DMS 273 (cell line): ENCODE data around the gene NPC2.

Source experiments
- DNase-seq: peaks from one replicate; lab custom pipeline; 2025; ENCODE audit not compliant: unreplicated experiment; lab: John Stamatoyannopoulos, UW

NPC2 gene

DNA sequence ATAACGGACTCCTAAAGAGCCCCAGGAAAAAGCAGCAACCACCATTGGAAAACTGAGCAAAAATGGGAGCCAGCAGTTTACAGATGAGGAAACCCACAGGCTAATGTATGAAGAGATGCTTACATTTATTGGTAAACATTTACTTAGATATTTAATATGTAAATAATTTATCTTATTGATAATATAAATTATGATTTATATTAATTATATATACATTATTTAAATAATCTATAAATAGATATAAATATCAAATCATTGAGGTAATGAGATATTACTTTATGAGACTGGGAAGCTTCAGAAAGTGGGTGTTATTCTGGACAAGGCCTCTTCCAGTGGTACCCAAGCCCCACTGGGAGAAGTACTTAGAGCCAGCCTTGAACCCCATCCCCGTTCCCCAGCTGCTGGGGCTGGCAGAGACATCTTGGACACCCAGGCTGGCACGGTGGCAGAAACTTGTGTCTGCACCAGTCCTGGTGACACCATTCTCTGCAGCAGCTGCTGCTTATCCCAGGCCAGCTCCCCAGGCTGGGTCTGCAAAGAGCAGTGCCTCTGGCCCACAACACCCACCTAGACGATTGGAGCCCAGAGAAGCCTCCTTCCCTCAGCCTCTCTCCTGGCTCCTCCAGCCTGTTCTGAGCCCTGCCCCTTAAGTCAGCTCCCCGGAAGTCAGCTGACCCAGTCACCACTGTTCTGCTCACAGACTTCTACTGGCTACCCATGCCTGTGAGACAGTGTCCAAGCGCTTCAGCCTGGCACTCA, 26.4 kb upstream of the NPC2 start:
- peak; percentile 36 for DNase-seq

DNA sequence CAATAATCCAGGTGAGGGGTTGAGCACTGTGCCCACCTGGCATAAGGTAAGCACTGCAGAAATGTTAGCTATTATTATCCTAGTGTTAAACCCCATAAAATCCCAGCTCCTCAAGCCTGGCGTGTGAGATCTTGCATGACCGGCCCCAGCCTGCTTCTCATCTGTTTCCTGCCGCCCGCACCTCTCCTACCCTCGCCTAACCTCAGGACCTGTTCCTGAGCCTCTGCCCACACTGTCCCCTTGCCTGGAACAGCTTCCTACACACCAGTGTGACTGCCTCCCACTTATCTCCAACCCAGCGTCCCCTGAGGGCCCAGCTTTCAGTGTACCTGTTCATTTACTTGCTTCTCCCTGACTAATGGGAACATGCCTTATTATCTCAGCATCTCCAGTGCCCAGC, 25.1 kb upstream of the NPC2 start:
- no peak for DNase-seq

GRCh38 chr14:74517731-74518130, 24.6 kb upstream of the NPC2 start:
- no peak for DNase-seq

GRCh38 chr14:74516451-74517160, 23.5 kb upstream of the NPC2 start:
- no peak for DNase-seq

DNA sequence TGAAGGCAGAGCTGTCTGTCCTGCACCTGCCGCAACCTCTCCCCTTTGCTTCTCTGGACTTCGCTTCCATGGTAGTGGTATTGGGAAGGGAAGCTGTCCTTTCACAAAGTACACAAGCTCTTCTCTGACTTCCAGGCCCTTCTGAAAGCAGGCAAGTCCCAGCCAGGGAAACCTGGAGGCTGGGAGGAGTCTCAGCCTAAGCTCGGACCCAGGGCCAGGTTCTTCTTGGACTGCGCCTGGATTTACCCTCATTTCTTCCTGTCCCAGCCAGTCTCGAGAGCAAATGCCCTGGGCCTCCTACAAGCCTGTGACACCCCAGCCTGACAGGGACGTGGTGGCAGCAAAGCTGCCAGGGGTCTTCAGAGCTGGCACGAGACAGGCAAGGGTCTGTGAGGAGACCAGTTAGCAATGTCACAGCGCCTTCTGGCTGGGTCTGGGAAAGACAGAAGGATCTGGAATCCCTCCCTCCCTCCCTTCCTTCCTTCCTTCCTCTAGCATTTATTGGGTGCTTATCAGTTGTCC, 22.8 kb upstream of the NPC2 start:
- no peak for DNase-seq

- peak; percentile 60 for DNase-seq
Observed at GRCh38 chr14:74514471-74514941, 21.4 kb upstream of the NPC2 start.

- DNase-seq: no peak
Observed at GRCh38 chr14:74511966-74512830, 19.1 kb upstream of the NPC2 start.

DNA sequence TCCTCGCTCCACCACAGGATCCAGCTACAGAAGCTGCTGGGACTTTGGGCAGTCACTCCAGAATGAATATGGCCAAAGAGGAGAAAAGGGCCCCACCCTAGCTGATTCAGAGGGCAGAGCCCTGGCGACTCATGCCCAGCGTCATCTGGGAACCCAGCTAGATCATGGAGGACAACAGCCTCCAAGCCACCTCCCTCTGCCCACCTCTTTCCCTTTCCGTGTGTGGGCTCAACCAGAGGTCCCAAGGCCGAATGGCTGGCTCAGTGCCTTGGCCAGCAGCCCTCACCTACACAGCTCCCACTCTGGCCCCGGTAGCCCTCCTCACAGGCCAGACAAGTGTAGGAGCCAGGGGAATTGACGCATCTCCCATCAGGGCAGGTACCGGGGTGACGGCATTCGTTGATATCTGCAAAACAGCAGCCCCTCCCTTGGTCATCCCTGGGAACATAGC, 17.9 kb upstream of the NPC2 start:
- DNase-seq: no peak

DNA sequence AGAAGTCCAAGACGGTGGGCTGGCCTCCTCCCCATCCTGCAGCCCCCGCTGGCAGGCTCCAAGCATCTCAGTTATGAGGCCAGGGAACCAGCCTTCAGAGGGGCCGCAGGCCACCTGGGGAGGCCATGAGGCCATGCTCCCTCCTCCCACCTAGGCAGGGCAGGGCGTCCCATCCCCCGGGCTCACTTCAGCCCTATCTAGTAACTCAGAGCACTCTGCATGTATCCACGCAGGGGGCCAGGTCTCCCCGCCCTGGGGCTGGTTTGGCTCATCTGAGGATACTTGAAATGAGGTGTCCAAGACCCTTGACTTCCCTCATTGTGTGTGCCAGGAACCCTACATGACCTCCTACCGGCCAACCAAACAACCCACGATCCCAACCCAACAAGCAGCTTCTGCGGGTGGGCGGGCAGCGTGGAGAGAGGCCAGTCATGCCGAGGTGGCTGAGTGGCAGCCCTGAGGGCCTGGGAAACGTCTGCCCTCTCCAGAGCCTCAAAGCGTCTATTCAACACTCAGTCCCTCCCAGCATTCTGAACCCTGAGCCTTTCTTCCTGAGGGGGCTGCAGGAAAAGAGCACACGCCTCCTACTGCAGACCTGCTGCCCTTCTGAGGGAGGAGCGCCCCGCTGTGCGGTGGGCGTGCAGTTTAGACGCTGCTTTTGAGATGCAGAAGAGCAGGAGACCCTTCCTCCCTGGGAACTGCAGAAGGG, 17.3 kb upstream of the NPC2 start:
- DNase-seq: no peak

GRCh38 chr14:74509587-74510222, 16.6 kb upstream of the NPC2 start:
- DNase-seq: no peak

GRCh38 chr14:74508844-74509428, 15.8 kb upstream of the NPC2 start:
- DNase-seq: no peak

DNA sequence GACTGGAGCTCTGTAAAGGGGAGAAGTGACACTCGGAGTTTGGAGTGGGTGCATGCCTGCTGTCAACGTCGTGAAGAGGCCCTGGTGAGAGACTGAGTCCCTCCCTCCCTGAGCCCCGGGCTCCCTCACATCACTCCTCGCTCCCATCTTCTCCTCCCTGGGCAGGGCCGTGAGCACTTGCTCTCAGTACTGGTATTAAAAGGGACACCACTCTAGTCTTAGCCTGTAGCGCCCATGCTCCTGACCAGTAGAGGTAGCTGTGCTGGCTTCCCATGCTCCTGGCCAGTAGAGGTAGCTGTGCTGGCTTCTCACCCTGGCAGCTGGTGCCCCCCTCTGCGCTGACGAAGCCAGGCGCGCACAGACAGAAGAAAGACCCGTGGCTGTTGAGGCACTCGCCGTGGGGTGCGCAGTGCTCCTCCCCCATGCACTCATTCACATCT, 15.2 kb upstream of the NPC2 start:
- DNase-seq: peak; percentile 65

DNA sequence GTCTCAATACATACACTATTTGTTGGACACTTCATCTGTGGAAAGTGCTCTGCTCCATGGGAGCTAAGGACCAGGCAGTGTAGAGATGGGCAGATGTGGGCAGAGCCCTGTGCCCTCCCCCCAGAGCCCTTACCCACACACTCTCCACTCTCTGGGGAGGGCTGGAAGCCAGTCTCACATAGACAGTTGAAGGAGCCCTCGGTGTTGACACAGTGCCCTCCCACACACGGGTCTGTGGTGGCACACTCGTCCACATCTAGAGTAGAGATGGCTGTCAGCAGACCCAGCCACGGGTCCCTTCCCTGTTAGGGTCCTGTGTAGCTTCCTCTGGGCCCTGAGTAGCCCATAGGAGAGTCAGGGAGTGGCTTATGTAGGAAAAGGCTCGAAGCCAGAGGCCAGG, 14.7 kb upstream of the NPC2 start:
- DNase-seq: no peak

- no peak for DNase-seq
Observed at GRCh38 chr14:74507085-74507484, 14.0 kb upstream of the NPC2 start.

DNA sequence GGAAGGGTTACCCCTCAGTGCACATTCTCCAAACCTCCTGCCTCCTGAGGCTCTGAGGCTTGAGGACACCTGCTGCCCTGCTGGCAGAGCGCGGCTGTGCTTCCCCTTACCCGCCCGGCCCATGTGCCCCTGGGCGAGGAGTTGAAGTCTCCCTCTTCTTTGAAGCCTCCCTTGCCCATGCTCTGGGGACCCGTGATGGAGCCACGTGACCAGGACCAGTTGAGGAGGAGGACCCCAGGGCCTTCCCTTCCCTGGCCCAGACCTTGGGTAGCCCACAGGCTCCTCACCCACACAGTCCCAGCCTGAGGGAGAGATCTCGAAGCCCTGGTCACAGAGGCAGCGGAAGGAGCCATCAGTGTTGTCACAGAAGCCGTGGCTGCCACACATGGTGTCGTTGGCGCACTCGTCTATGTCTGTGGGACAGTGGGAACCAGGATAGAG, 13.3 kb upstream of the NPC2 start:
- no peak for DNase-seq

GRCh38 chr14:74505831-74506230, 12.7 kb upstream of the NPC2 start:
- no peak for DNase-seq

DNA sequence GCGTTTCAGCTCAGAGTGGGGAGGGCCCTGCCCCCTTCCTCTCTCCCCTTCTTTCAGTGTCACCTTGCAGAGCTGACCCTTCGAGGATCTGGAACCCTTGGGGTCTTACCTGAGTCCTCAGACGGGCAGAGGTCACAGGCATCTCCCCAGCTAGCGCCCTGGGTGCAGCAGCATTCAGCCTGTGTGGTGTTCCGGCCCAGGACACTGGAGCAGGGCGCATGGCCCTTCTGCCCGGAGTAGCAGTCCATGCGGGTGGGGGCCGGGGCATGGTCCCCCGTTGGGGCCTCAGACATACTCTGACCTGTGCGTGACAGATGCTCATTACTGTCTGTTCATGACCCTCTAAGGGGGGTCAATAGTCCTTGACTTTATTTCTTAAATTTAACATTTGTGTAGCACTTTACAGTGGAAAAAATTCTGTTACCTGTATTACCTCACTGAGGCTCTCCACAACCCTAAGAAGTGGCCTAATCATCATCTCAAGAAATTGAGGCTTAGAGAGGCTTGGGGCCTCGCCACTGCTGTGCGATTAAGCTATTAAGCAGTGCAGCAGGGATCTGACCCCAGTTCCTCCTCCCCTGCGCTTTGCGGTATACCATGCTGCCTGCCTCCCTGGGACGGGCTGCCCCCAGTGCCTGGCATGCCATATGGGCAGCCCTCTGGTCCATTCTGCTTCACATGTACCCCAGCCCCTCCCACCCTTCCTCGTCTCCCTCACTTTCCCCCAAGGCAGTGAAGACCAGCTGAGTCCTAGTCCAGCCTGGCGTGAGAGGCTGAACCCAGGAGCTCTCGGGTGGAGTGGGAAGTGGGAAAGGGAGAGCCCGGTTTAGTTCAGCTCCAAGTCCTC, 12.0 kb upstream of the NPC2 start:
- DNase-seq: peak; percentile 22

- DNase-seq: no peak
Observed at GRCh38 chr14:74504412-74504811, 11.3 kb upstream of the NPC2 start.

DNA sequence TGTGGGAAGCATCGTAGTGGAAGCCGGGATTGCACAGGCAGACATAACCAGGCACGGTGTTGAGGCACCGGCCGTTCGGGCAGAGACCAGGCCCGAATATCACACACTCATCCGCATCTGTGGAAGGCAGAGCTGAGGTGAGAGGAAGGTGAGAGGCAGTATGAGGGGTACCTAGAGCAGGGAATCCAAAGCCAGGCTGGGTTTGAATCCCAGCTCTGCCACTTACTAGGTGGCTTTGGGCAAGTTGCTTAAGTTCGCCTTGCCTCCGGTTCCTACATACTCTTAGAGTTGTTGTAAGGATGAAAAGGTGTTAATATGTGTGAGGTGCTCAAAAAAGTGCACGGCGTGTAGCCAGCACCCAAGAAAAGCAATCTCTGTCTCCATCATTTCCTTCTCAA, 10.8 kb upstream of the NPC2 start:
- DNase-seq: no peak
